SK-N-SH treated with all-trans-retinoic acid at 6 μM for 48 hours (cell line): ENCODE data around the gene FOSL1.

ENCODE experiments used
- ATAC-seq: fragments of 200-7000 bp; cut with Tn5 transposase; 3 replicates; pipeline ENCODE4 v1.9.1; 2020; ENCODE audit warnings: mild to moderate bottlenecking, moderate library complexity
- ARNTL ChIP-seq: fragments of 450-650 bp; formaldehyde crosslinking; IDR thresholded peaks from 2 replicates; pipeline ENCODE4 v1.5.0; 2020; ENCODE audit warnings: low read depth, mild to moderate bottlenecking, moderate library complexity, borderline replicate concordance
- BACH2 ChIP-seq: fragments of 250-450 bp; sonication (Bioruptor Pico); IDR thresholded peaks from 2 replicates; pipeline ENCODE4 v1.9.0; 2021; ENCODE audit warnings: mild to moderate bottlenecking, borderline replicate concordance
- CSDC2 ChIP-seq: fragments of 250-450 bp; sonication (Bioruptor Pico); IDR thresholded peaks from 2 replicates; pipeline ENCODE4 v1.5.0; 2020; ENCODE audit warnings: mild to moderate bottlenecking, moderate library complexity
- ESRRG ChIP-seq: fragments of 250-450 bp; sonication (Bioruptor Pico); IDR thresholded peaks from 2 replicates; pipeline ENCODE4 v1.6.1; 2021; ENCODE audit warnings: mild to moderate bottlenecking
- GLIS3 ChIP-seq: fragments of 250-450 bp; sonication (Bioruptor Pico); IDR thresholded peaks from 2 replicates; pipeline ENCODE4 v1.5.0; 2020; ENCODE audit warnings: mild to moderate bottlenecking, moderate library complexity
- ISL1 ChIP-seq: fragments of 250-450 bp; sonication (Bioruptor Pico); IDR thresholded peaks from 2 replicates; pipeline ENCODE4 v2.1.2; 2022; ENCODE audit warnings: mild to moderate bottlenecking, moderate library complexity
- OSR1 ChIP-seq: fragments of 250-450 bp; sonication (Bioruptor Pico); IDR thresholded peaks from 2 replicates; pipeline ENCODE4 v1.8.0; 2022; ENCODE audit warnings: moderate library complexity, mild to moderate bottlenecking, inconsistent platforms
- PPARA ChIP-seq: fragments of 250-450 bp; sonication (Bioruptor Pico); IDR thresholded peaks from 2 replicates; pipeline ENCODE4 v1.5.0; 2020; ENCODE audit warnings: mild to moderate bottlenecking, borderline replicate concordance
- RARB ChIP-seq: fragments of 250-450 bp; sonication (Bioruptor Pico); IDR thresholded peaks from 2 replicates; pipeline ENCODE4 v1.8.0; 2021; ENCODE audit warnings: mild to moderate bottlenecking, moderate library complexity
- SNAI2 ChIP-seq: fragments of 250-450 bp; sonication (Bioruptor Pico); IDR thresholded peaks from 2 replicates; pipeline ENCODE4 v1.5.0; 2020; ENCODE audit warnings: mild to moderate bottlenecking, moderate library complexity
- TCF4 ChIP-seq: fragments of 250-450 bp; sonication (Bioruptor Pico); IDR thresholded peaks from 2 replicates; pipeline ENCODE4 v1.8.0; 2021; ENCODE audit warnings: mild to moderate bottlenecking, moderate library complexity, borderline replicate concordance
- ZC3H10 ChIP-seq: fragments of 250-450 bp; sonication (Bioruptor Pico); IDR thresholded peaks from 2 replicates; pipeline ENCODE4 v1.5.1; 2021; ENCODE audit warnings: mild to moderate bottlenecking, moderate library complexity
- ZFP3 ChIP-seq: fragments of 250-450 bp; sonication (Bioruptor Pico); IDR thresholded peaks from 2 replicates; pipeline ENCODE4 v1.5.0; 2020; ENCODE audit warnings: mild to moderate bottlenecking, moderate library complexity
- ZFP30 ChIP-seq: fragments of 450-650 bp; formaldehyde crosslinking; IDR thresholded peaks from 2 replicates; pipeline ENCODE4 v1.5.0; 2022; ENCODE audit warnings: mild to moderate bottlenecking, moderate library complexity
- ZNF565 ChIP-seq: fragments of 450-650 bp; formaldehyde crosslinking; conservative IDR thresholded peaks from 2 replicates; pipeline ENCODE4 v1.5.0; 2020; ENCODE audit warnings: low read depth, mild to moderate bottlenecking, moderate library complexity
- ZNF70 ChIP-seq: fragments of 450-650 bp; formaldehyde crosslinking; IDR thresholded peaks from 2 replicates; pipeline ENCODE4 v1.5.0; 2020; ENCODE audit warnings: mild to moderate bottlenecking, moderate library complexity
- ZNF8 ChIP-seq: fragments of 450-650 bp; formaldehyde crosslinking; IDR thresholded peaks from 2 replicates; pipeline ENCODE4 v1.5.0; 2020; ENCODE audit warnings: mild to moderate bottlenecking, moderate library complexity
- TF ChIP-seq, protein P1 (sequence below): fragments of 250-450 bp; sonication (Bioruptor Pico); IDR thresholded peaks from 2 replicates; pipeline ENCODE4 v1.5.1; 2021; ENCODE audit warnings: mild to moderate bottlenecking, moderate library complexity
- TF ChIP-seq, protein P2 (sequence below): fragments of 250-450 bp; sonication (Bioruptor Pico); IDR thresholded peaks from 2 replicates; pipeline ENCODE4 v1.8.0; 2020; ENCODE audit warnings: mild to moderate bottlenecking, moderate library complexity, borderline replicate concordance
- TF ChIP-seq, protein P3 (sequence below): fragments of 250-450 bp; sonication (Bioruptor Pico); IDR thresholded peaks from 2 replicates; pipeline ENCODE4 v1.8.0; 2021; ENCODE audit warnings: low read depth, mild to moderate bottlenecking, moderate library complexity, borderline replicate concordance
- TF ChIP-seq, protein P4 (sequence below): fragments of 250-450 bp; sonication (Bioruptor Pico); IDR thresholded peaks from 2 replicates; pipeline ENCODE4 v1.5.1; 2020; ENCODE audit warnings: low read depth, mild to moderate bottlenecking, moderate library complexity
- TF ChIP-seq, protein P5 (sequence below): fragments of 250-450 bp; sonication (Bioruptor Pico); IDR thresholded peaks from 2 replicates; pipeline ENCODE4 v1.5.0; 2020; ENCODE audit warnings: mild to moderate bottlenecking, moderate library complexity

The FOSL1 gene

DNA sequence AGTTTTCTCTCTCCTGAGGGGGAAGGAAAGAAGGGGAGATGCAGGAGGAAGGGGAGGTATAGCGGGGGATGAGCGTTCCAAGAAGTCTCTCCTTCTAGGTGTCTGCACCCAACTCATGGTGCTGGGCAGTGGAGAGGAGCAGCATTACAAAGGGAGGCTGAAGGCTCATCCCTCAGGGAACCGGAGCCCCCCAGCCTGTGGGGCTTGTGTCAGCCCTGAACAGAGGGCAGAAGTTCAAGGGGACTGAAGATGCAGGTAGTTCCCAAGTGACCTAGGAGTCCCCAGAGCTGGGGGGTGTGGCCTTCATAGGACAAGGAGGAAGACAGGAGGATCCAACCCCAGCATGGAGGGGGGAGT lies 16.9 kb upstream of the FOSL1 start:
- ATAC-seq = no peak
- TF ChIP-seq BACH2 (CRISPR knock-in tag) = no peak

DNA sequence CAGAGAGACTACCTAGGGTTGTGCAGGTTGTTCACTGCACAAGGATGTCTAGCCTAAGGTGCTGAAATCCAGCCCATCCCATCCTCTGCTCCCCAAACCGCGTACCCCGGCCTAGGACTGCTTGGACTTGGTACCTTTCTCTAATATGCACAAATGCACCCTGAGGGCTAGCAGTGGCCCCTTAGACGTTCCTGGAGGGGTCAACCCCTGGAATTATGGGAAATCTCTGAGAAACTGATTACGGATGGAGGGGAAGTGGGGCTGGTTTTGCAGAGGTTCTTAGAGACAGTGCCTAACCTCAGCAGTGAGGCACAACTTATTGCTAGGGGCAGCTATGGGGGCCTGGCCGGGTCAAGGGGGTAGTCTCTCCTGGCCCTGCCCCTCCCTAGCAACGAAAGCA lies 16.2 kb upstream of the FOSL1 start:
- TF ChIP-seq, protein P1, sequence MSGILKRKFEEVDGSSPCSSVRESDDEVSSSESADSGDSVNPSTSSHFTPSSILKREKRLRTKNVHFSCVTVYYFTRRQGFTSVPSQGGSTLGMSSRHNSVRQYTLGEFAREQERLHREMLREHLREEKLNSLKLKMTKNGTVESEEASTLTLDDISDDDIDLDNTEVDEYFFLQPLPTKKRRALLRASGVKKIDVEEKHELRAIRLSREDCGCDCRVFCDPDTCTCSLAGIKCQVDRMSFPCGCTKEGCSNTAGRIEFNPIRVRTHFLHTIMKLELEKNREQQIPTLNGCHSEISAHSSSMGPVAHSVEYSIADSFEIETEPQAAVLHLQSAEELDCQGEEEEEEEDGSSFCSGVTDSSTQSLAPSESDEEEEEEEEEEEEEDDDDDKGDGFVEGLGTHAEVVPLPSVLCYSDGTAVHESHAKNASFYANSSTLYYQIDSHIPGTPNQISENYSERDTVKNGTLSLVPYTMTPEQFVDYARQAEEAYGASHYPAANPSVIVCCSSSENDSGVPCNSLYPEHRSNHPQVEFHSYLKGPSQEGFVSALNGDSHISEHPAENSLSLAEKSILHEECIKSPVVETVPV = no peak
- TF ChIP-seq, protein P2, sequence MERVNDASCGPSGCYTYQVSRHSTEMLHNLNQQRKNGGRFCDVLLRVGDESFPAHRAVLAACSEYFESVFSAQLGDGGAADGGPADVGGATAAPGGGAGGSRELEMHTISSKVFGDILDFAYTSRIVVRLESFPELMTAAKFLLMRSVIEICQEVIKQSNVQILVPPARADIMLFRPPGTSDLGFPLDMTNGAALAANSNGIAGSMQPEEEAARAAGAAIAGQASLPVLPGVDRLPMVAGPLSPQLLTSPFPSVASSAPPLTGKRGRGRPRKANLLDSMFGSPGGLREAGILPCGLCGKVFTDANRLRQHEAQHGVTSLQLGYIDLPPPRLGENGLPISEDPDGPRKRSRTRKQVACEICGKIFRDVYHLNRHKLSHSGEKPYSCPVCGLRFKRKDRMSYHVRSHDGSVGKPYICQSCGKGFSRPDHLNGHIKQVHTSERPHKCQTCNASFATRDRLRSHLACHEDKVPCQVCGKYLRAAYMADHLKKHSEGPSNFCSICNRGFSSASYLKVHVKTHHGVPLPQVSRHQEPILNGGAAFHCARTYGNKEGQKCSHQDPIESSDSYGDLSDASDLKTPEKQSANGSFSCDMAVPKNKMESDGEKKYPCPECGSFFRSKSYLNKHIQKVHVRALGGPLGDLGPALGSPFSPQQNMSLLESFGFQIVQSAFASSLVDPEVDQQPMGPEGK (CRISPR knock-in tag) = no peak
- TF ChIP-seq GLIS3 (CRISPR knock-in tag) (no peak), TCF4 (CRISPR knock-in tag) (no peak), PPARA (CRISPR knock-in tag) (no peak), SNAI2 (CRISPR knock-in tag) (no peak), RARB (CRISPR knock-in tag) (no peak), ESRRG (CRISPR knock-in tag) (no peak), ZNF70 (CRISPR knock-in tag) (no peak), ARNTL (CRISPR knock-in tag) (no peak), ZFP3 (CRISPR knock-in tag) (no peak), ZFP30 (CRISPR knock-in tag) (no peak), BACH2 (CRISPR knock-in tag) (no peak), OSR1 (CRISPR knock-in tag) (no peak), ZNF8 (CRISPR knock-in tag) (no peak), CSDC2 (no peak), ZNF565 (CRISPR knock-in tag) (no peak)
- TF ChIP-seq, protein P3, sequence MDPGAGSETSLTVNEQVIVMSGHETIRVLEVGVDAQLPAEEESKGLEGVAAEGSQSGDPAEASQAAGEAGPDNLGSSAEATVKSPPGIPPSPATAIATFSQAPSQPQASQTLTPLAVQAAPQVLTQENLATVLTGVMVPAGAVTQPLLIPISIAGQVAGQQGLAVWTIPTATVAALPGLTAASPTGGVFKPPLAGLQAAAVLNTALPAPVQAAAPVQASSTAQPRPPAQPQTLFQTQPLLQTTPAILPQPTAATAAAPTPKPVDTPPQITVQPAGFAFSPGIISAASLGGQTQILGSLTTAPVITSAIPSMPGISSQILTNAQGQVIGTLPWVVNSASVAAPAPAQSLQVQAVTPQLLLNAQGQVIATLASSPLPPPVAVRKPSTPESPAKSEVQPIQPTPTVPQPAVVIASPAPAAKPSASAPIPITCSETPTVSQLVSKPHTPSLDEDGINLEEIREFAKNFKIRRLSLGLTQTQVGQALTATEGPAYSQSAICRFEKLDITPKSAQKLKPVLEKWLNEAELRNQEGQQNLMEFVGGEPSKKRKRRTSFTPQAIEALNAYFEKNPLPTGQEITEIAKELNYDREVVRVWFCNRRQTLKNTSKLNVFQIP (CRISPR knock-in tag) = no peak
- TF ChIP-seq, protein P4, sequence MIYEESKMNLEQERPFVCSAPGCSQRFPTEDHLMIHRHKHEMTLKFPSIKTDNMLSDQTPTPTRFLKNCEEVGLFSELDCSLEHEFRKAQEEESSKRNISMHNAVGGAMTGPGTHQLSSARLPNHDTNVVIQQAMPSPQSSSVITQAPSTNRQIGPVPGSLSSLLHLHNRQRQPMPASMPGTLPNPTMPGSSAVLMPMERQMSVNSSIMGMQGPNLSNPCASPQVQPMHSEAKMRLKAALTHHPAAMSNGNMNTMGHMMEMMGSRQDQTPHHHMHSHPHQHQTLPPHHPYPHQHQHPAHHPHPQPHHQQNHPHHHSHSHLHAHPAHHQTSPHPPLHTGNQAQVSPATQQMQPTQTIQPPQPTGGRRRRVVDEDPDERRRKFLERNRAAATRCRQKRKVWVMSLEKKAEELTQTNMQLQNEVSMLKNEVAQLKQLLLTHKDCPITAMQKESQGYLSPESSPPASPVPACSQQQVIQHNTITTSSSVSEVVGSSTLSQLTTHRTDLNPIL (CRISPR knock-in tag) = no peak
- TF ChIP-seq, protein P5, sequence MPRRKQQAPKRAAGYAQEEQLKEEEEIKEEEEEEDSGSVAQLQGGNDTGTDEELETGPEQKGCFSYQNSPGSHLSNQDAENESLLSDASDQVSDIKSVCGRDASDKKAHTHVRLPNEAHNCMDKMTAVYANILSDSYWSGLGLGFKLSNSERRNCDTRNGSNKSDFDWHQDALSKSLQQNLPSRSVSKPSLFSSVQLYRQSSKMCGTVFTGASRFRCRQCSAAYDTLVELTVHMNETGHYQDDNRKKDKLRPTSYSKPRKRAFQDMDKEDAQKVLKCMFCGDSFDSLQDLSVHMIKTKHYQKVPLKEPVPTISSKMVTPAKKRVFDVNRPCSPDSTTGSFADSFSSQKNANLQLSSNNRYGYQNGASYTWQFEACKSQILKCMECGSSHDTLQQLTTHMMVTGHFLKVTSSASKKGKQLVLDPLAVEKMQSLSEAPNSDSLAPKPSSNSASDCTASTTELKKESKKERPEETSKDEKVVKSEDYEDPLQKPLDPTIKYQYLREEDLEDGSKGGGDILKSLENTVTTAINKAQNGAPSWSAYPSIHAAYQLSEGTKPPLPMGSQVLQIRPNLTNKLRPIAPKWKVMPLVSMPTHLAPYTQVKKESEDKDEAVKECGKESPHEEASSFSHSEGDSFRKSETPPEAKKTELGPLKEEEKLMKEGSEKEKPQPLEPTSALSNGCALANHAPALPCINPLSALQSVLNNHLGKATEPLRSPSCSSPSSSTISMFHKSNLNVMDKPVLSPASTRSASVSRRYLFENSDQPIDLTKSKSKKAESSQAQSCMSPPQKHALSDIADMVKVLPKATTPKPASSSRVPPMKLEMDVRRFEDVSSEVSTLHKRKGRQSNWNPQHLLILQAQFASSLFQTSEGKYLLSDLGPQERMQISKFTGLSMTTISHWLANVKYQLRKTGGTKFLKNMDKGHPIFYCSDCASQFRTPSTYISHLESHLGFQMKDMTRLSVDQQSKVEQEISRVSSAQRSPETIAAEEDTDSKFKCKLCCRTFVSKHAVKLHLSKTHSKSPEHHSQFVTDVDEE (CRISPR knock-in tag) = no peak
- ATAC-seq = no peak

DNA sequence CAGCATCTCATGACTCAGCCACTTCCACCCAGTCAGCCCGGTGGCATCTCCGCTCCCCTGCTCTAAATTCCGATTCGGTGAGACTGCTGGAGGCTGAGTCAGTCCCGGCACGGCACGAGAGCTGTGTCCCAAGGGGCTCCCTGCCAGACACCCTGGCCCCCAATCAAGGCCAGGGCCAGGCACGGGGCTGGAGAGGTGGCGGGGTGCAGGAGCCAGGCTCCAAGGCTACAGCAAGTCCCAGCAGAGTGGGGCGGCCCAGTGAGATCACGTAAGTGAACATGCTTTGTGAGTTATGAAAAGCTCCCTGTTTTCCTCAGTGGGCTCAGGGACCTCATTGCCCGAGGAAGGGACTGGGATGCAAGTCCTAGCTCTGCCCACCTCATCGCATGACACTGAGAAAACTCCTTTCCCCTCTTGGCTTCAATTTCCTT lies 15.6 kb upstream of the FOSL1 start:
- TF ChIP-seq ISL1 (CRISPR knock-in tag) = peak; percentile 29; the same call in 1 of the 2 replicates
- TF ChIP-seq ZC3H10 = no peak
- TF ChIP-seq, protein P4 (CRISPR knock-in tag) = 0 out of 2 replicates have a peak, but pooled peaks have one; percentile 23
- TF ChIP-seq, protein P2 (CRISPR knock-in tag) = peak; percentile 41; the same call in 1 of the 2 replicates
- peak; percentile 81 for ATAC-seq
